K562 (cell line): Measurements from ENCODE around the gene BAG5. TPM values are rescaled to one million over a fixed set of nuclear protein-coding genes. Genes with fewer than 3 reads are reported as not detected.

ENCODE experiments used
- ATAC-seq: fragments of 200-7000 bp; cut with Tn5 transposase; 3 replicates; pipeline ENCODE4 v1.9.1; 2020; ENCODE audit warnings: moderate library complexity
- BruUV-seq: library from RNA; stranded (reverse); fragments of 400-500 nt; replicated peaks from 2 replicates; lab custom pipeline; 2021; lab: Mats Ljungman, UMichigan
- CTCF ChIA-PET: fragments of 300-600 bp; formaldehyde crosslinking; extraction: SDS; loops from one replicate; lab custom pipeline; 2021; ENCODE audit warnings: low intra/inter-chr PET ratio; lab: Yijun Ruan, JAX
- POLR2A ChIA-PET: fragments of 300-600, 350-650 bp; sonication (Branson Sonifier 250); formaldehyde crosslinking; extraction: SDS; loops from one replicate; lab custom pipeline; 2021; ENCODE audit warnings: antibody characterized with exemption, inconsistent platforms; lab: Yijun Ruan, JAX
- DNase-seq, 4 experiments: peaks; one replicate each; pipeline versions ENCODE4 v3.0.0 to v3.0.0-alpha.2; 2011 to 2018; ENCODE audit warnings: low spot score in 3 of 4, mixed read lengths in 3 of 4; ENCODE audit errors: extremely low read depth in 1 of 4
- FAIRE-seq: peaks from 2 replicates; lab custom pipeline; 2011; peaks lifted over from hg19 to GRCh38; lab: Jason Lieb, UNC
- H2AFZ ChIP-seq: 2 replicates; pipeline ENCODE4 v1.6.0; 2011; ENCODE audit warnings: low read depth, low read length, control low read depth, inconsistent platforms
- H3K27ac ChIP-seq: fragments of 200-600 bp; 3 replicates; pipeline ENCODE4 v1.8.0; 2011; ENCODE audit warnings: low read depth, mild to moderate bottlenecking, control low read depth, inconsistent platforms, low read length, moderate library complexity, mixed read lengths; ENCODE audit errors: extremely low read depth
- H3K27me3 ChIP-seq, 2 experiments: fragments of 300-600 bp in 1 of 2; 2 replicates in 1 of 2; 3 replicates in 1 of 2; pipeline versions ENCODE4 v1.6.0 to v1.8.0; 2011; ENCODE audit warnings: inconsistent platforms in 2 of 2, low read length in 2 of 2, mild to moderate bottlenecking in 1 of 2, mixed read lengths in 1 of 2, moderate library complexity in 1 of 2; ENCODE audit not compliant: control insufficient read depth in 2 of 2, insufficient read depth in 2 of 2
- H3K36me3 ChIP-seq: fragments of 300-600 bp; 3 replicates; pipeline ENCODE4 v1.8.0; 2011; ENCODE audit warnings: mild to moderate bottlenecking, low read length, inconsistent platforms; ENCODE audit not compliant: control insufficient read depth, insufficient read depth
- H3K4me1 ChIP-seq, 2 experiments: fragments of 200-600 bp in 1 of 2; replicated peaks in 1 of 2; 2 replicates in 1 of 2; 3 replicates in 1 of 2; pipeline versions ENCODE4 v1.5.1 to v1.8.0; 2011; ENCODE audit warnings: inconsistent platforms in 2 of 2, low read length in 2 of 2, mild to moderate bottlenecking in 1 of 2, mixed read lengths in 1 of 2, moderate library complexity in 1 of 2; ENCODE audit not compliant: control insufficient read depth in 2 of 2, insufficient read depth in 2 of 2
- H3K4me2 ChIP-seq: 2 replicates; pipeline ENCODE4 v1.6.1; 2011; ENCODE audit warnings: low read length, control low read depth, inconsistent platforms, mixed read lengths; ENCODE audit not compliant: insufficient read depth
- H3K4me3 ChIP-seq: fragments of 200-600 bp; sonication (generic), shearing (Covaris generic); 2 replicates; pipeline ENCODE4 v1.5.1; 2016; ENCODE audit warnings: control low read depth, inconsistent platforms
- H3K79me2 ChIP-seq: fragments of 200-600 bp; 3 replicates; pipeline ENCODE4 v1.8.0; 2011; ENCODE audit warnings: low read length, inconsistent platforms; ENCODE audit not compliant: control insufficient read depth, insufficient read depth
- H3K9ac ChIP-seq, 2 experiments: 2 replicates each; pipeline versions ENCODE4 v1.6.0 to v1.6.1; 2011; ENCODE audit warnings: low read depth in 2 of 2, low read length in 2 of 2, control low read depth in 1 of 2, inconsistent platforms in 1 of 2, mild to moderate bottlenecking in 1 of 2, mixed read lengths in 1 of 2; ENCODE audit not compliant: insufficient read depth in 1 of 2
- H3K9me1 ChIP-seq: one replicate; pipeline ENCODE4 v1.6.0; 2011; ENCODE audit warnings: inconsistent platforms, mild to moderate bottlenecking, low read length, moderate library complexity; ENCODE audit not compliant: control insufficient read depth, insufficient read depth
- H3K9me3 ChIP-seq: replicated peaks from 2 replicates; pipeline ENCODE4 v1.5.1; 2011; ENCODE audit warnings: low read depth, low read length, inconsistent platforms; ENCODE audit not compliant: control insufficient read depth, insufficient read depth
- H4K20me1 ChIP-seq: replicated peaks from 2 replicates; pipeline ENCODE4 v1.6.1; 2011; ENCODE audit warnings: low read length, inconsistent platforms, mixed read lengths; ENCODE audit not compliant: control insufficient read depth, insufficient read depth
- CEBPG ChIP-seq, 3 experiments: fragments of 200-800 bp in 1 of 3; sonication (Bioruptor generic) in 1 of 3; sonication (generic) in 1 of 3; formaldehyde crosslinking in 1 of 3; IDR thresholded peaks in 2 of 3; conservative IDR thresholded peaks in 1 of 3; 2 replicates each; pipeline versions ENCODE4 v1.6.1 to v1.8.0; 2016 to 2022; ENCODE audit warnings: missing compliant biosample characterization in 2 of 3, missing genetic modification characterization in 2 of 3, mild to moderate bottlenecking in 1 of 3, missing genetic modification reagents in 1 of 3
- CREM ChIP-seq: IDR thresholded peaks from 2 replicates; pipeline ENCODE4 v1.6.1; 2014; ENCODE audit warnings: antibody characterized with exemption, low read depth
- ETS2 ChIP-seq: IDR thresholded peaks from 2 replicates; pipeline ENCODE4 v1.6.1; 2016; ENCODE audit warnings: borderline replicate concordance, missing genetic modification characterization, mild to moderate bottlenecking, moderate library complexity, missing compliant biosample characterization; ENCODE audit not compliant: poor library complexity, severe bottlenecking
- FOXK1 ChIP-seq: sonication (generic); formaldehyde crosslinking; IDR thresholded peaks from 2 replicates; pipeline ENCODE4 v1.8.0; 2022; ENCODE audit warnings: missing genetic modification reagents, mild to moderate bottlenecking, borderline replicate concordance
- HEY1 ChIP-seq: fragments of 250-450 bp; sonication (Bioruptor Pico); IDR thresholded peaks from 2 replicates; pipeline ENCODE4 v1.5.0; 2020; ENCODE audit warnings: mild to moderate bottlenecking, moderate library complexity, borderline replicate concordance
- MLLT1 ChIP-seq, 2 experiments: fragments of 450-650 bp; IDR thresholded peaks; 2 replicates each; pipeline ENCODE4 v1.6.1; 2016
- NFE2 ChIP-seq: IDR thresholded peaks from 2 replicates; pipeline ENCODE4 v1.6.1; 2014; ENCODE audit warnings: antibody characterized with exemption, low read depth
- POLR2A ChIP-seq: fragments of 450-650 bp; conservative IDR thresholded peaks from 2 replicates; pipeline ENCODE4 v1.6.1; 2016
- POU5F1 ChIP-seq: fragments of 150-350 bp; IDR thresholded peaks from 2 replicates; pipeline ENCODE4 v1.6.1; 2014; ENCODE audit warnings: borderline replicate concordance, low read length, low read depth, mild to moderate bottlenecking; ENCODE audit not compliant: partially characterized antibody
- RFX1 ChIP-seq: fragments of 450-650 bp; IDR thresholded peaks from 2 replicates; pipeline ENCODE4 v1.6.1; 2016; ENCODE audit warnings: mild to moderate bottlenecking, moderate library complexity
- SPI1 ChIP-seq: IDR thresholded peaks from 2 replicates; pipeline ENCODE4 v1.6.1; 2011; ENCODE audit warnings: low read depth, low read length, control low read depth, borderline replicate concordance
- XRCC3 ChIP-seq: fragments of 450-650 bp; IDR thresholded peaks from 2 replicates; pipeline ENCODE4 v1.6.1; 2017; ENCODE audit warnings: mild to moderate bottlenecking, moderate library complexity
- ZBED1 ChIP-seq: IDR thresholded peaks from 2 replicates; pipeline ENCODE4 v1.6.1; 2014
- ZFX ChIP-seq: sonication (generic); formaldehyde crosslinking; IDR thresholded peaks from 2 replicates; pipeline ENCODE4 v1.8.0; 2022; ENCODE audit warnings: mild to moderate bottlenecking, missing genetic modification reagents, moderate library complexity
- ZNF57 ChIP-seq: fragments of 450-650 bp; formaldehyde crosslinking; IDR thresholded peaks from 2 replicates; pipeline ENCODE4 v1.4.0; 2020; ENCODE audit warnings: mild to moderate bottlenecking, moderate library complexity
- WGBS: fragments of 100-300 bp; shearing (Covaris generic); methylation state at CpG from one replicate; pipeline ENCODE4 v1.1.6; 2016; ENCODE audit warnings: low coverage, mixed read lengths; ENCODE audit not compliant: insufficient coverage; ENCODE audit errors: missing lambda C conversion rate; 5-methylcytosine and 5-hydroxymethylcytosine counted together
- in situ Hi-C: fragments of 300-500 bp; cut with MboI; formaldehyde crosslinking; loops from 4 replicates; pipeline ENCODE4 v1.15.0; 2018; ENCODE audit warnings: inconsistent platforms, mixed read lengths
- intact Hi-C: fragments of 100-400 bp; cut with micrococcal nuclease; formaldehyde crosslinking; loops from 2 replicates; pipeline ENCODE4 v1.14.2; 2022
- polyA plus RNA-seq, 8 experiments: library from polyadenylated mRNA; depleted of rRNA in 4 of 8; stranded (reverse) in 5 of 8; unstranded in 3 of 8; fragments of >200 nt; fragmentation: Nextera tagmentation in 2 of 8; fragmentation: Illumina TruSeq in 1 of 8; extraction: Ambion mirVana in 2 of 8; extraction: Trizol in 1 of 8; gene quantifications; 2 replicates each; pipeline versions ENCODE4 v1.2.1 to v1.2.3, GENCODE V29; 2011 to 2014; ENCODE audit warnings: inconsistent platforms in 1 of 8, missing spikeins in 1 of 8
- total RNA-seq, 7 experiments: library from RNA; depleted of rRNA in 6 of 7; stranded (reverse); fragments of >200 nt in 6 of 7; fragmentation: Illumina TruSeq in 2 of 7; extraction: Trizol in 2 of 7; gene quantifications; 2 replicates each; pipeline versions ENCODE4 v1.2.1 to v1.2.3, GENCODE V29; 2011 to 2021; ENCODE audit warnings: low replicate concordance in 1 of 7
- TF ChIP-seq, protein P1 (sequence below): sonication (generic); formaldehyde crosslinking; IDR thresholded peaks from 2 replicates; pipeline ENCODE4 v1.8.1; 2022; ENCODE audit warnings: missing genetic modification reagents
- TF ChIP-seq, protein P2 (sequence below): fragments of 450-650 bp; formaldehyde crosslinking; IDR thresholded peaks from 2 replicates; pipeline ENCODE4 v1.4.0; 2020; ENCODE audit warnings: mild to moderate bottlenecking, moderate library complexity

The BAG5 gene
- total and polyA plus RNA-seq, 9 of the 15 experiments (the other 6 are each of a cell fraction or from before 2014, with no cell fraction given), result 7.9 to 21.4 (median 13.2) TPM

- TF ChIP-seq, protein P1, sequence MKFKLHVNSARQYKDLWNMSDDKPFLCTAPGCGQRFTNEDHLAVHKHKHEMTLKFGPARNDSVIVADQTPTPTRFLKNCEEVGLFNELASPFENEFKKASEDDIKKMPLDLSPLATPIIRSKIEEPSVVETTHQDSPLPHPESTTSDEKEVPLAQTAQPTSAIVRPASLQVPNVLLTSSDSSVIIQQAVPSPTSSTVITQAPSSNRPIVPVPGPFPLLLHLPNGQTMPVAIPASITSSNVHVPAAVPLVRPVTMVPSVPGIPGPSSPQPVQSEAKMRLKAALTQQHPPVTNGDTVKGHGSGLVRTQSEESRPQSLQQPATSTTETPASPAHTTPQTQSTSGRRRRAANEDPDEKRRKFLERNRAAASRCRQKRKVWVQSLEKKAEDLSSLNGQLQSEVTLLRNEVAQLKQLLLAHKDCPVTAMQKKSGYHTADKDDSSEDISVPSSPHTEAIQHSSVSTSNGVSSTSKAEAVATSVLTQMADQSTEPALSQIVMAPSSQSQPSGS, result 0 out of 2 replicates have a peak, but pooled peaks have one; percentile 41
- TF ChIP-seq CEBPG (CRISPR knock-in tag; IDR thresholded peaks at IDR 0.05), result peak; percentile 6; the same call in 1 of the 2 replicates
- TF ChIP-seq CEBPG (tag; conservative IDR thresholded peaks at IDR 0.05 in 1 of 2, IDR thresholded peaks at IDR 0.05 in 1 of 2), result no peak
Measured at GRCh38 chr14:103562179-103562428, 353 bp downstream of the BAG5 start (continued).

GRCh38 chr14:103561381-103562178 lies 877 bp downstream of the BAG5 start:
- H3K4me1 ChIP-seq, result peaks cover 3 to 5% of the 10 kb centered on the region in 2 experiments; a peak in 3 of 5 replicates
- peak; percentile 74 for TF ChIP-seq RFX1
- TF ChIP-seq CREM, result peak; percentile 39
- TF ChIP-seq, protein P2, sequence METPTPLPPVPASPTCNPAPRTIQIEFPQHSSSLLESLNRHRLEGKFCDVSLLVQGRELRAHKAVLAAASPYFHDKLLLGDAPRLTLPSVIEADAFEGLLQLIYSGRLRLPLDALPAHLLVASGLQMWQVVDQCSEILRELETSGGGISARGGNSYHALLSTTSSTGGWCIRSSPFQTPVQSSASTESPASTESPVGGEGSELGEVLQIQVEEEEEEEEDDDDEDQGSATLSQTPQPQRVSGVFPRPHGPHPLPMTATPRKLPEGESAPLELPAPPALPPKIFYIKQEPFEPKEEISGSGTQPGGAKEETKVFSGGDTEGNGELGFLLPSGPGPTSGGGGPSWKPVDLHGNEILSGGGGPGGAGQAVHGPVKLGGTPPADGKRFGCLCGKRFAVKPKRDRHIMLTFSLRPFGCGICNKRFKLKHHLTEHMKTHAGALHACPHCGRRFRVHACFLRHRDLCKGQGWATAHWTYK (CRISPR knock-in tag), result no peak
- TF ChIP-seq ETS2 (tag), result no peak
- no peak for TF ChIP-seq ZNF57 (CRISPR knock-in tag)
- no peak for TF ChIP-seq MLLT1 (IDR thresholded peaks at IDR 0.05)
- TF ChIP-seq ZBED1, result no peak
- no peak for TF ChIP-seq HEY1 (CRISPR knock-in tag)
- TF ChIP-seq FOXK1 (CRISPR knock-in tag), result no peak
- no peak for TF ChIP-seq POLR2A
- no peak for TF ChIP-seq NFE2
- no peak for TF ChIP-seq ZFX (CRISPR knock-in tag)
- peak; percentile 36; the same call in 1 of the 2 replicates for TF ChIP-seq SPI1
- no peak for TF ChIP-seq XRCC3
- TF ChIP-seq POU5F1, result no peak

More at GRCh38 chr14:103561381-103562178, 877 bp downstream of the BAG5 start:
- CTCF ChIA-PET, result interaction anchor here (0.7 kb wide), 1 partner anchor 1911 kb away, joined by 3 read pairs; no protein-coding TSS in a partner anchor
- Histone ChIP-seq H3K27ac (peak overlapping the region; percentile 96), H3K9me3 (no peaks in the 10 kb centered on the region), H3K4me3 (peak overlapping the region; percentile 93), H3K9me1 (no peaks in the 10 kb centered on the region), H3K9ac (peak overlapping the region; percentile 84 to 96), H3K36me3 (peaks cover 41% of the 10 kb centered on the region), H3K27me3 (no peaks in the 10 kb centered on the region), H4K20me1 (peaks cover 20% of the 10 kb centered on the region; the same call in 1 of the 2 replicates), H3K79me2 (peaks cover 77% of the 10 kb centered on the region), H3K4me2 (peak overlapping the region; percentile 82), H2AFZ (peak overlapping the region; percentile 88; the same call in 1 of the 2 replicates)
- WGBS, result 2% methylated on average over 32 of the region's 36 CpGs
- intact Hi-C loops, result loop anchor here (5.0 kb wide), 1 partner anchor 44 kb away; no protein-coding TSS in a partner anchor
- BruUV-seq, result no TSS peak
- DNase-seq (peak in 2 of 4 experiments; percentile 51 to 57), ATAC-seq (peak; percentile 62), FAIRE-seq (peak; percentile 57)
- POLR2A ChIA-PET, result interaction anchor here (0.5 to 1.2 kb wide), 7 partner anchors 12 to 360 kb away, joined by 3 to 4 read pairs (median 3); partner anchors contain the start of gene TRMT61A
- in situ Hi-C loops, result no loop called here
